Measurements from ENCODE around the gene ARL8B. TPM values are rescaled to one million over a fixed set of nuclear protein-coding genes. Genes with fewer than 3 reads are reported as not detected.
A peak's percentile ranks its signal among the peaks of the same experiment; 100 is the strongest.

ARL8B gene
- polyA plus RNA-seq, 1 donor from 2014 or later, result 103 TPM

DNA sequence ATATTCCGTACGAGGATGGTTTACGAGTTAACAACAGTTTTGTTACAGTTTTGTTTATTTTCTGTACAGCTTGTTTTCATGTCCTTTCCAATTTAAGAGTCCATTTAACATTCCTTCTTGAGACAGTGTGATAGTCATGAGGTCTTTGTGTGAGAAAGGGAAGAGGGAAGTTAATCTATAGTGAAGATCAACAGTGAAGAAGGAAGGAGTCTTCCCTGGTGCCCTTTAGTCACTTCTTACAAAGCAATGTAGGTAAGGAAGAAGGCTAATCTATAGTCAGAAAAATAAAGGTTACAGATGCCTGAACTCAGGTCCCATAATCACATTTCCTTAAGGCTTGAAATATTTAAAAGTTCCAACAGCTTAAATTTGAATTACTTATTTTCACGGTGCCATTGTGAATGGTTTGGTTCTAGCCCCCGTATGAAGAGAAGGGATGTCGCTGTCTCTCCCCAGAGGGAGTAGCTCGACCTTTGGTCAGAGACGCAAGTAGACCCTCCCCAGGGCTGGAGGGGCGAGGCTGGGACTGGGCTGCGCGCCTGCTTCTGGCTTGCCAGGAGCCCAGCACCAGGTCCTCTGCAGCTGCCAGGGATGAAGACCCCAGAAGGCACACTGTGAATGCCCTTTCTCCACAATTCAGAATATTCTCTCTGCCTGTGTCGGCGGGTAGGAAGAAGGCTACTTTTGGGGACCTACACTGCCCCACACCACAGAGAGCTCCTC lies 100.4 kb downstream of the ARL8B start:
- no peak overlapping the region for H3K4me2 ChIP-seq (ENCODE audit: low read length)
- no peaks in the 10 kb centered on the region for H3K27me3 ChIP-seq (ENCODE audit: insufficient read depth, low read depth, low read length)

DNA sequence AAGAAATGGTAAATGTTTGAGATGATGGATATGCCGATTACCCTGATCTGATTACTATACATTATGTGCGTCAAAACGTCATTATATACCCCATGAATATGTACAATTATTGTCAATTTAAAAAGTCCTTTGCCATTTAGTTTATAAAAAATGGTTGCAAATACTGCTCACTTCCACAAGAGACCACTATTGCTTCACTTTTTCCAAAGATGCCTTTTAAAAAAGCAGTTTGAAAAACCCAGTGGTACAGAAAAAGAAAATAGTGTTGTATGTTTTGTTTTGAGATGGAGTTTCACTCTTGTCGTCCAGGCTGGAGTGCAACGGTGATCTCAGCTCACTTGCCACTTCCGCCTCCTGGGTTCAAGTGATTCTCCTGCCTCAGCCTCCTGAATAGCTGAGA lies 104.7 kb downstream of the ARL8B start:
- Histone ChIP-seq H3F3A (ENCODE audit: insufficient read depth, low read length, poor library complexity, severe bottlenecking) (no peaks in the 10 kb centered on the region), H3K36me3 (ENCODE audit: insufficient read depth, low read length) (no peaks in the 10 kb centered on the region), H4K20me1 (ENCODE audit: insufficient read depth) (no peaks in the 10 kb centered on the region), H3K4me3 (ENCODE audit: low read length) (no peak overlapping the region), H3K79me2 (replicated peaks; ENCODE audit: insufficient read depth, low read length) (no peaks in the 10 kb centered on the region), H3K27me3 (ENCODE audit: insufficient read depth, low read depth, low read length) (no peaks in the 10 kb centered on the region), H3K9me2 (ENCODE audit: insufficient read depth, low read length) (no peaks in the 10 kb centered on the region), H2AFZ (ENCODE audit: low read depth, low read length) (no peak overlapping the region), H3K27ac (ENCODE audit: low read length) (no peak overlapping the region), H3K9ac (ENCODE audit: low read length) (no peak overlapping the region), H3K9me3 (ENCODE audit: low read length) (no peaks in the 10 kb centered on the region), H3K4me2 (ENCODE audit: low read length) (no peak overlapping the region)
- TF ChIP-seq SMC3 (conservative IDR thresholded peaks at IDR 0.05; ENCODE audit: poor library complexity), result peak; percentile 88
- TF ChIP-seq EP300 (conservative IDR thresholded peaks at IDR 0.05; ENCODE audit: poor library complexity, severe bottlenecking), result no peak
- no peak for TF ChIP-seq EZH2 (IDR thresholded peaks at IDR 0.05; ENCODE audit: borderline replicate concordance, insufficient read depth, low read length, poor library complexity, severe bottlenecking)
- TF ChIP-seq MXI1 (conservative IDR thresholded peaks at IDR 0.05; ENCODE audit: poor library complexity, severe bottlenecking), result no peak
- TF ChIP-seq, protein P1, sequence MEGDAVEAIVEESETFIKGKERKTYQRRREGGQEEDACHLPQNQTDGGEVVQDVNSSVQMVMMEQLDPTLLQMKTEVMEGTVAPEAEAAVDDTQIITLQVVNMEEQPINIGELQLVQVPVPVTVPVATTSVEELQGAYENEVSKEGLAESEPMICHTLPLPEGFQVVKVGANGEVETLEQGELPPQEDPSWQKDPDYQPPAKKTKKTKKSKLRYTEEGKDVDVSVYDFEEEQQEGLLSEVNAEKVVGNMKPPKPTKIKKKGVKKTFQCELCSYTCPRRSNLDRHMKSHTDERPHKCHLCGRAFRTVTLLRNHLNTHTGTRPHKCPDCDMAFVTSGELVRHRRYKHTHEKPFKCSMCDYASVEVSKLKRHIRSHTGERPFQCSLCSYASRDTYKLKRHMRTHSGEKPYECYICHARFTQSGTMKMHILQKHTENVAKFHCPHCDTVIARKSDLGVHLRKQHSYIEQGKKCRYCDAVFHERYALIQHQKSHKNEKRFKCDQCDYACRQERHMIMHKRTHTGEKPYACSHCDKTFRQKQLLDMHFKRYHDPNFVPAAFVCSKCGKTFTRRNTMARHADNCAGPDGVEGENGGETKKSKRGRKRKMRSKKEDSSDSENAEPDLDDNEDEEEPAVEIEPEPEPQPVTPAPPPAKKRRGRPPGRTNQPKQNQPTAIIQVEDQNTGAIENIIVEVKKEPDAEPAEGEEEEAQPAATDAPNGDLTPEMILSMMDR (IDR thresholded peaks at IDR 0.05; ENCODE audit: poor library complexity, severe bottlenecking), result peak; percentile 91
- no peak for TF ChIP-seq TAF1 (IDR thresholded peaks at IDR 0.05; ENCODE audit: low read depth)
- TF ChIP-seq, protein P2, sequence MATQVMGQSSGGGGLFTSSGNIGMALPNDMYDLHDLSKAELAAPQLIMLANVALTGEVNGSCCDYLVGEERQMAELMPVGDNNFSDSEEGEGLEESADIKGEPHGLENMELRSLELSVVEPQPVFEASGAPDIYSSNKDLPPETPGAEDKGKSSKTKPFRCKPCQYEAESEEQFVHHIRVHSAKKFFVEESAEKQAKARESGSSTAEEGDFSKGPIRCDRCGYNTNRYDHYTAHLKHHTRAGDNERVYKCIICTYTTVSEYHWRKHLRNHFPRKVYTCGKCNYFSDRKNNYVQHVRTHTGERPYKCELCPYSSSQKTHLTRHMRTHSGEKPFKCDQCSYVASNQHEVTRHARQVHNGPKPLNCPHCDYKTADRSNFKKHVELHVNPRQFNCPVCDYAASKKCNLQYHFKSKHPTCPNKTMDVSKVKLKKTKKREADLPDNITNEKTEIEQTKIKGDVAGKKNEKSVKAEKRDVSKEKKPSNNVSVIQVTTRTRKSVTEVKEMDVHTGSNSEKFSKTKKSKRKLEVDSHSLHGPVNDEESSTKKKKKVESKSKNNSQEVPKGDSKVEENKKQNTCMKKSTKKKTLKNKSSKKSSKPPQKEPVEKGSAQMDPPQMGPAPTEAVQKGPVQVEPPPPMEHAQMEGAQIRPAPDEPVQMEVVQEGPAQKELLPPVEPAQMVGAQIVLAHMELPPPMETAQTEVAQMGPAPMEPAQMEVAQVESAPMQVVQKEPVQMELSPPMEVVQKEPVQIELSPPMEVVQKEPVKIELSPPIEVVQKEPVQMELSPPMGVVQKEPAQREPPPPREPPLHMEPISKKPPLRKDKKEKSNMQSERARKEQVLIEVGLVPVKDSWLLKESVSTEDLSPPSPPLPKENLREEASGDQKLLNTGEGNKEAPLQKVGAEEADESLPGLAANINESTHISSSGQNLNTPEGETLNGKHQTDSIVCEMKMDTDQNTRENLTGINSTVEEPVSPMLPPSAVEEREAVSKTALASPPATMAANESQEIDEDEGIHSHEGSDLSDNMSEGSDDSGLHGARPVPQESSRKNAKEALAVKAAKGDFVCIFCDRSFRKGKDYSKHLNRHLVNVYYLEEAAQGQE (IDR thresholded peaks at IDR 0.05; ENCODE audit: borderline replicate concordance), result no peak
- TF ChIP-seq POLR2AphosphoS5 (IDR thresholded peaks at IDR 0.05), result peak; percentile 41
- peak; percentile 91 for TF ChIP-seq RAD21 (conservative IDR thresholded peaks at IDR 0.05)

More for the DNA sequence above, 100.4 kb downstream of the ARL8B start:
- Histone ChIP-seq H3K4me3 (ENCODE audit: low read length) (no peak overlapping the region), H3F3A (ENCODE audit: insufficient read depth, low read length, poor library complexity, severe bottlenecking) (no peaks in the 10 kb centered on the region), H4K20me1 (ENCODE audit: insufficient read depth) (no peaks in the 10 kb centered on the region), H2AFZ (ENCODE audit: low read depth, low read length) (no peak overlapping the region), H3K79me2 (replicated peaks; ENCODE audit: insufficient read depth, low read length) (no peaks in the 10 kb centered on the region), H3K9ac (ENCODE audit: low read length) (no peak overlapping the region), H3K36me3 (ENCODE audit: insufficient read depth, low read length) (no peaks in the 10 kb centered on the region), H3K9me2 (ENCODE audit: insufficient read depth, low read length) (no peaks in the 10 kb centered on the region), H3K9me3 (ENCODE audit: low read length) (no peaks in the 10 kb centered on the region), H3K27ac (ENCODE audit: low read length) (no peak overlapping the region)
- no peak for TF ChIP-seq RAD21 (conservative IDR thresholded peaks at IDR 0.05)
- no peak for TF ChIP-seq EP300 (conservative IDR thresholded peaks at IDR 0.05; ENCODE audit: poor library complexity, severe bottlenecking)
- TF ChIP-seq, protein P2 (IDR thresholded peaks at IDR 0.05; ENCODE audit: borderline replicate concordance), result no peak
- TF ChIP-seq POLR2AphosphoS5 (IDR thresholded peaks at IDR 0.05), result no peak
- TF ChIP-seq, protein P1 (IDR thresholded peaks at IDR 0.05; ENCODE audit: poor library complexity, severe bottlenecking), result no peak
- no peak for TF ChIP-seq TAF1 (IDR thresholded peaks at IDR 0.05; ENCODE audit: low read depth)

Measured in neural cell (in vitro differentiated cells).